PC-9 (cell line): ENCODE measurements around the gene GUCA1A.
"Not testable (repeated sequence)": the region's sequence is repeated elsewhere in the genome, so short reads cannot be mapped to it uniquely, and the experiment has no call there.

ENCODE experiments used
- CTCF ChIP-seq: fragments of 200-600 bp; sonication (generic); conservative IDR thresholded peaks from 2 replicates; pipeline ENCODE4 v1.6.1; 2017; ENCODE audit warnings: mixed run types, antibody characterized with exemption, mild to moderate bottlenecking, moderate library complexity
- EZH2 ChIP-seq: fragments of 200-600 bp; sonication (generic); IDR thresholded peaks from 2 replicates; pipeline ENCODE4 v1.8.0; 2017; ENCODE audit warnings: antibody characterized with exemption, low read depth

- TF ChIP-seq CTCF, EZH2: not testable (repeated sequence)
These were observed 43.3 kb downstream of the GUCA1A start for GRCh38 chr6:42216495-42216894.
